SK-MEL-5 (cell line): ENCODE data around the gene SLC29A1. TPM values are rescaled to one million over a fixed set of nuclear protein-coding genes. Genes with fewer than 3 reads are reported as not detected.

ENCODE experiments used
- DNase-seq: peaks from one replicate; pipeline ENCODE4 v3.0.0-alpha.2; 2016; ENCODE audit warnings: low read depth, low spot score
- in situ Hi-C: cut with HindIII; loops from 2 replicates; pipeline ENCODE4 v1.10.0; 2016; ENCODE audit warnings: low sequenced_read_pairs, high pct_unique_total_duplicates, low pct_unique_long_range_greater_than_20kb
- total RNA-seq: library from RNA; depleted of rRNA; stranded (reverse); fragments of >200 nt; shearing (Covaris generic); gene quantifications from 2 replicates; pipeline ENCODE4 v1.2.3, GENCODE V29; 2014

Gene SLC29A1
- total RNA-seq, 1 experiment from 2014 or later, result 9.3 TPM

GRCh38 chr6:44257025-44257752 lies 33.8 kb downstream of the SLC29A1 start, which contains the start of gene SLC35B2:
TSS of gene SLC35B2 (minus strand) at chr6:44257528. CDS start at chr6:44257410, 118 bp downstream.
- in situ Hi-C loops, result no loop called here
- DNase-seq, result peak; percentile 92

GRCh38 chr6:44257753-44258324 lies 34.4 kb downstream of the SLC29A1 start:
- DNase-seq, result no peak
- in situ Hi-C loops, result no loop called here

GRCh38 chr6:44258325-44258863 lies 35.0 kb downstream of the SLC29A1 start:
- in situ Hi-C loops, result no loop called here
- no peak for DNase-seq

GRCh38 chr6:44258921-44259320 lies 35.5 kb downstream of the SLC29A1 start:
- DNase-seq, result no peak
- in situ Hi-C loops, result no loop called here

GRCh38 chr6:44260011-44260410 lies 36.6 kb downstream of the SLC29A1 start:
- no peak for DNase-seq
- in situ Hi-C loops, result no loop called here

- no peak for DNase-seq
- in situ Hi-C loops, result no loop called here
Observed at GRCh38 chr6:44260451-44261297, 37.3 kb downstream of the SLC29A1 start.

- DNase-seq, result no peak
- in situ Hi-C loops, result no loop called here
Observed at GRCh38 chr6:44261581-44261980, 38.2 kb downstream of the SLC29A1 start.

GRCh38 chr6:44262467-44263353 lies 39.3 kb downstream of the SLC29A1 start:
- no peak for DNase-seq
- in situ Hi-C loops, result no loop called here

- in situ Hi-C loops, result no loop called here
- no peak for DNase-seq
Observed at GRCh38 chr6:44263354-44264100, 40.1 kb downstream of the SLC29A1 start.

GRCh38 chr6:44264154-44265006 lies 41.0 kb downstream of the SLC29A1 start:
- in situ Hi-C loops, result no loop called here
- DNase-seq, result no peak

GRCh38 chr6:44265007-44265721 lies 41.8 kb downstream of the SLC29A1 start, which contains the start of gene NFKBIE:
TSS of gene NFKBIE (minus strand) at chr6:44265551. CDS start at chr6:44265346, 205 bp downstream.
- in situ Hi-C loops, result no loop called here

GRCh38 chr6:44265722-44266233 lies 42.4 kb downstream of the SLC29A1 start:
- in situ Hi-C loops, result no loop called here
- DNase-seq, result no peak

More at GRCh38 chr6:44265007-44265721, 41.8 kb downstream of the SLC29A1 start, which contains the start of gene NFKBIE:
- peak; percentile 87 for DNase-seq

- DNase-seq, result no peak
- in situ Hi-C loops, result no loop called here
Observed at GRCh38 chr6:44266347-44266746, 43.0 kb downstream of the SLC29A1 start.

GRCh38 chr6:44267252-44267651 lies 43.9 kb downstream of the SLC29A1 start:
- in situ Hi-C loops, result no loop called here
- no peak for DNase-seq

- in situ Hi-C loops, result no loop called here
Observed at GRCh38 chr6:44268095-44268628, 44.8 kb downstream of the SLC29A1 start.

More at GRCh38 chr6:44268095-44268628, 44.8 kb downstream of the SLC29A1 start:
- DNase-seq, result peak; percentile 61
